Measurements from ENCODE around the gene STAC2. TPM values are rescaled to one million over a fixed set of nuclear protein-coding genes. Genes with fewer than 3 reads are reported as not detected.

The STAC2 gene
- total and polyA plus RNA-seq, 2 of the 13 experiments (the other 11 are each of a cell fraction or from before 2014, with no cell fraction given) = not detected

DNA sequence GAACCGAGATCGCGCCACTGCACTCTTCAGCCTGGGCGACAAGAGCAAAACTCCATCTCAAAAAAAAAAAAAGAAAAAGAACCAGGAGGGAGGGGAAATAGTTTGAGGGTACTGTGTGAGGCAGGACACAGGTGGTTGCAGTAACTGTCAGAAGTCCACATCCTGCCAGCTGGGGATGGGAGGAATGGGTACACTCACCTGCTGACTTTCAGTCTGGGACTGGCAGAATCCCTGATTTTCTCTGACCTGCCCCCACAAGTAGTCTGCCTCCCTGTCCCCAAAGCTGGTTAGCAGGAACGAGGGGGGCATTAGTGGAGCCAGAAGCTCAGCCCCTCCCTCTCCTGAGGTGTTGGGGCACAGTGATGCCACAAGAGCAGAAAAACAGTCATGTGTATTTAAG lies 52.7 kb downstream of the STAC2 start:
- H3K27ac ChIP-seq (ENCODE audit: extremely low read length, insufficient read depth, low read length) = no peak overlapping the region
- no TSS peak for BruUV-seq (replicated peaks)
- no peaks in the 10 kb centered on the region for H3K4me1 ChIP-seq (ENCODE audit: insufficient read depth, low read length)
- no peak overlapping the region for H3K9ac ChIP-seq (ENCODE audit: insufficient read depth, low read depth, low read length)
- H3K36me3 ChIP-seq (replicated peaks in 1 of 2; ENCODE audit: control insufficient read depth in 1 of 2, insufficient read depth in 2 of 2, low read length in 2 of 2) = no peaks in the 10 kb centered on the region
- 46% methylated on average over 5 of the region's 5 CpGs for WGBS (ENCODE audit: low lambda C conversion rate)
- no peaks in the 10 kb centered on the region for H3K79me2 ChIP-seq (ENCODE audit: insufficient read depth, low read length)
- ATAC-seq = no peak
- no peak overlapping the region for H2AFZ ChIP-seq (ENCODE audit: low read length)
- no peaks in the 10 kb centered on the region; the same call in 1 of the 2 replicates for H4K20me1 ChIP-seq (ENCODE audit: insufficient read depth, low read length)
- no peak for FAIRE-seq
- in situ Hi-C loops (cut with HindIII; ENCODE audit: extremely low pct_ligation_motif_present, low pct_unique_long_range_greater_than_20kb) = loop anchor here (25.0 kb wide), 1 partner anchor 411 kb away; the partner anchor contains the start of gene PSMB3
- no peak for DNase-seq (ENCODE audit: low spot score)
- no peaks in the 10 kb centered on the region for H3K27me3 ChIP-seq (ENCODE audit: control insufficient read depth in 1 of 2, insufficient read depth in 2 of 2, low read length in 2 of 2)
- intact Hi-C loops (cut with micrococcal nuclease; ENCODE audit: unreplicated experiment) = no loop called here
- H3K9me3 ChIP-seq (ENCODE audit: low read length) = no peaks in the 10 kb centered on the region
- CTCF ChIA-PET (ENCODE audit: low intra/inter-chr PET ratio, low total read pairs) = no interaction called here
- no peak overlapping the region for H3K4me2 ChIP-seq (ENCODE audit: low read depth, low read length)
- POLR2A ChIA-PET = no interaction called here
- TF ChIP-seq NFKB2 (CRISPR knock-in tag; IDR thresholded peaks at IDR 0.05; ENCODE audit: borderline replicate concordance) (no peak), GATAD2A (CRISPR knock-in tag; IDR thresholded peaks at IDR 0.05) (no peak), TMF1 (CRISPR knock-in tag; IDR thresholded peaks at IDR 0.05; ENCODE audit: low read depth) (no peak), KAT7 (CRISPR knock-in tag; IDR thresholded peaks at IDR 0.05; ENCODE audit: borderline replicate concordance) (no peak)
- TF ChIP-seq, protein P1, sequence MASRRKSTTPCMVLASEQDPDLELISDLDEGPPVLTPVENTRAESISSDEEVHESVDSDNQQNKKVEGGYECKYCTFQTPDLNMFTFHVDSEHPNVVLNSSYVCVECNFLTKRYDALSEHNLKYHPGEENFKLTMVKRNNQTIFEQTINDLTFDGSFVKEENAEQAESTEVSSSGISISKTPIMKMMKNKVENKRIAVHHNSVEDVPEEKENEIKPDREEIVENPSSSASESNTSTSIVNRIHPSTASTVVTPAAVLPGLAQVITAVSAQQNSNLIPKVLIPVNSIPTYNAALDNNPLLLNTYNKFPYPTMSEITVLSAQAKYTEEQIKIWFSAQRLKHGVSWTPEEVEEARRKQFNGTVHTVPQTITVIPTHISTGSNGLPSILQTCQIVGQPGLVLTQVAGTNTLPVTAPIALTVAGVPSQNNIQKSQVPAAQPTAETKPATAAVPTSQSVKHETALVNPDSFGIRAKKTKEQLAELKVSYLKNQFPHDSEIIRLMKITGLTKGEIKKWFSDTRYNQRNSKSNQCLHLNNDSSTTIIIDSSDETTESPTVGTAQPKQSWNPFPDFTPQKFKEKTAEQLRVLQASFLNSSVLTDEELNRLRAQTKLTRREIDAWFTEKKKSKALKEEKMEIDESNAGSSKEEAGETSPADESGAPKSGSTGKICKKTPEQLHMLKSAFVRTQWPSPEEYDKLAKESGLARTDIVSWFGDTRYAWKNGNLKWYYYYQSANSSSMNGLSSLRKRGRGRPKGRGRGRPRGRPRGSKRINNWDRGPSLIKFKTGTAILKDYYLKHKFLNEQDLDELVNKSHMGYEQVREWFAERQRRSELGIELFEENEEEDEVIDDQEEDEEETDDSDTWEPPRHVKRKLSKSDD (CRISPR knock-in tag; IDR thresholded peaks at IDR 0.05; ENCODE audit: low read depth) = no peak
- TF ChIP-seq, protein P2, sequence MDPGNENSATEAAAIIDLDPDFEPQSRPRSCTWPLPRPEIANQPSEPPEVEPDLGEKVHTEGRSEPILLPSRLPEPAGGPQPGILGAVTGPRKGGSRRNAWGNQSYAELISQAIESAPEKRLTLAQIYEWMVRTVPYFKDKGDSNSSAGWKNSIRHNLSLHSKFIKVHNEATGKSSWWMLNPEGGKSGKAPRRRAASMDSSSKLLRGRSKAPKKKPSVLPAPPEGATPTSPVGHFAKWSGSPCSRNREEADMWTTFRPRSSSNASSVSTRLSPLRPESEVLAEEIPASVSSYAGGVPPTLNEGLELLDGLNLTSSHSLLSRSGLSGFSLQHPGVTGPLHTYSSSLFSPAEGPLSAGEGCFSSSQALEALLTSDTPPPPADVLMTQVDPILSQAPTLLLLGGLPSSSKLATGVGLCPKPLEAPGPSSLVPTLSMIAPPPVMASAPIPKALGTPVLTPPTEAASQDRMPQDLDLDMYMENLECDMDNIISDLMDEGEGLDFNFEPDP (CRISPR knock-in tag; conservative IDR thresholded peaks at IDR 0.05) = no peak
- TF ChIP-seq, protein P3, sequence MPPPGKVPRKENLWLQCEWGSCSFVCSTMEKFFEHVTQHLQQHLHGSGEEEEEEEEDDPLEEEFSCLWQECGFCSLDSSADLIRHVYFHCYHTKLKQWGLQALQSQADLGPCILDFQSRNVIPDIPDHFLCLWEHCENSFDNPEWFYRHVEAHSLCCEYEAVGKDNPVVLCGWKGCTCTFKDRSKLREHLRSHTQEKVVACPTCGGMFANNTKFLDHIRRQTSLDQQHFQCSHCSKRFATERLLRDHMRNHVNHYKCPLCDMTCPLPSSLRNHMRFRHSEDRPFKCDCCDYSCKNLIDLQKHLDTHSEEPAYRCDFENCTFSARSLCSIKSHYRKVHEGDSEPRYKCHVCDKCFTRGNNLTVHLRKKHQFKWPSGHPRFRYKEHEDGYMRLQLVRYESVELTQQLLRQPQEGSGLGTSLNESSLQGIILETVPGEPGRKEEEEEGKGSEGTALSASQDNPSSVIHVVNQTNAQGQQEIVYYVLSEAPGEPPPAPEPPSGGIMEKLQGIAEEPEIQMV (CRISPR knock-in tag; IDR thresholded peaks at IDR 0.05; ENCODE audit: low read depth) = no peak
- H3K4me3 ChIP-seq (replicated peaks in 1 of 3; ENCODE audit: insufficient read depth in 1 of 3, low read depth in 2 of 3, low read length in 3 of 3) = no peak overlapping the region
